HS-27A (cell line): ENCODE data around the gene MLC1.
"Not testable (repeated sequence)": the region's sequence is repeated elsewhere in the genome, so short reads cannot be mapped to it uniquely, and the experiment has no call there.

ENCODE experiments used
- DNase-seq: peaks from one replicate; pipeline ENCODE4 v3.0.0-alpha.2; 2012; ENCODE audit warnings: low read depth, missing footprints

The MLC1 gene

GRCh38 chr22:50102946-50103345 lies 17.7 kb upstream of the MLC1 start:
- DNase-seq: no peak

DNA sequence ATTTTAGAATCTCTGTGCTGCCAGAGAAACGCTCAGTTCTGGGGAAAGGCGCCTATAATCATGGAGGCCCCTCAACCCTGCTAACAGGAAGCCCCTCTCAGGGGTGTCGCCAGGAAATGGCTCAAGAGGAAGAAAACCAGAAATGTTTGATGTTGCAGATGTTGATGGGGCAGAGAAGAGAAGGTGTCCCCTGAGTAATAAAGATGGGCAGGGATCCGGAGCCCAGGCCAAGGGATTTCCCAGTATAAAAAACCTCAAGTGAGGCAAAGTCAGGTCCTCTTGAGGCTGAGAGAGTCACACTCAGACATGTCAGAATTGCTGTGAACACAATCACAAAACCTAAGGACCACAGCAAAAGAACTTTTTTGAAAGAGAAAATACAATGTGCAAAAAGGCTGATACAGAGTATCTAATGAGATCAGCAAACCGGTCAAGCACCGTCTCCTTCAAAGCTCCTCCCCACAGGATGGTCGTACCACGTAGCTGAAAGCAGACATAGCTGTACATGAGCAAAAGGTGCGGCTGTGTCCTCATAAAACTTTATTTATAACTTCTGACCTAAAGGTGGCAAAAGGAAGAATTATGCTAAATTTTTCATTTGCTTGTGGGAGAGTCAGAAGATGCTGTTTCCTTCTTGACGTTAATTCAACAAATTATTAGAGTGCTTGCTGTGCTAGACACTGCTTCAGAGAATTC lies 16.8 kb upstream of the MLC1 start:
- DNase-seq: no peak

DNA sequence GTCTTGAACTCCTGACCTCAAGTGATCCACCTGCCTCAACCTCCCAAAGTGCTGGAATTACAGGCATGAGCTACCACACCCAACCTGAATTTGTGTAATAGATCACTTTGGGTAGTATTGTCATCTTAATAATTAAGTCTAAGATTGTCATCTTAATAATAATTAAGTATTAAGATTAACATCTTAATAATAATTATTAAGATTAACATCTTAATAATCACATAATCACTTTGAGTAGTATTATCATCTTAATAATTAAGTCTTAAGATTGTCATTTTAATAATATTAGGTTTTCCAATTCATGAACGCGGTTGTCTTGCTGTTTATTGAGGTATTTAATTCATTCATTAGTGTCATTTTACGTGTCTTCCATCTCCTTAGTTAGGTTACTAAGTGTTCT lies 12.8 kb upstream of the MLC1 start:
- no peak for DNase-seq

DNA sequence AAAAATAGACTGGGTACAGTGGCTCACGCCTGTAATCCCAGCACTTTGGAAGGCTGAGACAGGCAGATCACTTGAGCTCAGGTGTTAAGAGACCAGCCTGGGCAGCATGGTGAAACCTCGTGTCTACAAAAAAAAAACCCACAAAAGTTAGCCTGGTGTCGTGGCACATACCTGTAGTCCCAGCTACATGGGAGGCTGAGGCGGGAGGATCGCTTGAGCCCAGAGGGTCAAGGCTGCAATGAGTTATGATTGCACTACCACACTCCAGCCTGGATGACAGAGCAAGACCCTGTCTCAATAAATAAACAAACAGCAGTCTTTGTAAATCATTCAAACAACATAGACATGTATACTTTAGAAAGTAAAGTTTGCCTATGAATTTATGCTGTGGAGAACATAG lies 7.1 kb upstream of the MLC1 start:
- DNase-seq: no peak

DNA sequence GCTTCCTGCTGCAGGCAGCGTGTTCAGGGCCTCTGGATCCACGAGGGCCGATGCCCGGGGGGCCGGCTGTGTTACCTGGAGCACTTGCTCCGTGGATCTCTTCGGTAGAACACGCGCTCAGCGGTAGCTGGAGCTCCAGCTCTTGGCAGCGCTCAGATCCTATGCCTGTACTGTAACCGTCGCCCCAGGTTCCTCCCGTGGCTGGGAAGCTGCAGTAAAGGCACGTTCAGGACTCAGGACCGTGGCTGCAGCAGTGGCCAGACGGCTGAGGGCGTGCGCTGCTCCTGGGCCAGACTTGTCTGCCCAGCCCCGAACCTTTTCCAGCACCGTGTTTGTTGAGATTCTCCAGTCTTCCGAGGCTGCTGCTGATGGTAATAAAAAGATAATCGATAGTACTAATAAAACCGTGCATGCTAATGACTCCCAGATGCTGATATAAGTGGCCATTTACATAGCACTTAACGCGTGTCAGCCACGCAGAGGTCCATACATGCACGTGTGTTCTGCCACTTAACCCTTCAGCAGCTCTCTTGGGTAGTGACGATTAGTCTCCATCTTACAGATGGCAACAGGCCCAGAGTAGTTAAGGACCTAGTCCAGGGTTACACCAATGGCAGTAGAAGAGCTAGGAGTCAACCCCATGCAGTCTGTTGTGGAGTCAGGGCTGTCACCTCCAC lies 6.0 kb upstream of the MLC1 start:
- no peak for DNase-seq

DNA sequence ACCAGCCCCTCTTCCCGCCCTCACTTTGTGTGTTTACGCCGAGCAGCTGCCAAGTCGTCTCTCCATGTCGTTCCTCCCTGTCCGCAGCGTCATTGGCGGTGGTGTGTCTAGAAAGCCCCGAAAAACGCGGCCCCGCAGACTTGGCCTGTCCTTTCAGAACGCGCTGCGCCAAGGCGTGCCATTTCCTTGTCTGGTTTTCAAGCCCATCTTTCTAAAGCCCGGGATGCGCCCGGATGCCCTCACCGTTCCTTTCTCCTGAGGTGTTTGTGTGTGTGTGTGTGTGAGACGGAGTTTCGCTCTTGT lies 5.1 kb upstream of the MLC1 start:
- DNase-seq: no peak

DNA sequence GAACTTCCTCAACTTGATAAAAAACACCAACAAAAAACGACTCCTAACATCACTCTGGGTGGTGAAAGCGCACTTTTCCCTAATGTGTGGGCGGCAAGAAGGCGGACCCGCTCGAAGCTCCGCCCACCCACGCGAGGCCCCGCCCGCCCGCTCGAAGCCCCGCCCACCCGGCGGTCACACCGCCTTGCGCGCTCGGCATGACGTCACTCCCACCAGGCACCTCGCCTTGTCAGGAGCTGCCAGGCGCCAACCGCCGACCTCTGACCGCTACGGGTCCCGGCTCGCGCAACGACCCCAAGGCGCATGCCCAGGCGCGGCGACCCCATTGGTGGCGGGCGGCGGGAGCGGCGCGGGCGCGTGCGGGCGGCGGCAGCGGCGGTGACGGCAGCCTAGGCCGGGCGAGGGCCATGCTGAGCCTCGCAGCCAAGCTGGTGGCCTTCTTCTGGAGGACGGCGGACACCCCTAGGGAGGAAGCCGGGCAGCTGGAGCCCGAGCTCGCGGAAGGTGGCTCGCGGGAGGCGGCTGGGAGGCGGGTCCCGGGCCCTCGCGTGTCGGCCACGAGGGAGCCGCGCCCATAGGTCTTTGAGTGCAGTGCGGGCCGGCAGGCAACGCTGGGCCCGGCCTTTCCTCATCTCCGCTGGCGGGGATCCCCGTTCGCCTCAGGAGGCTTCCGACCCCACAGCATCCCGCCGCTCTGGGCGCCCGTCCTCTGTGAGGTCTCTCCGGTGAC lies 4.6 kb upstream of the MLC1 start, which contains the start of gene MOV10L1:
MOV10L1 (plus strand) TSS at position 325 of the 730 bp plus-strand sequence; CDS start at position 408, 83 bp downstream.
- no peak for DNase-seq

GRCh38 chr22:50089231-50089630 lies 4.0 kb upstream of the MLC1 start:
- no peak for DNase-seq

DNA sequence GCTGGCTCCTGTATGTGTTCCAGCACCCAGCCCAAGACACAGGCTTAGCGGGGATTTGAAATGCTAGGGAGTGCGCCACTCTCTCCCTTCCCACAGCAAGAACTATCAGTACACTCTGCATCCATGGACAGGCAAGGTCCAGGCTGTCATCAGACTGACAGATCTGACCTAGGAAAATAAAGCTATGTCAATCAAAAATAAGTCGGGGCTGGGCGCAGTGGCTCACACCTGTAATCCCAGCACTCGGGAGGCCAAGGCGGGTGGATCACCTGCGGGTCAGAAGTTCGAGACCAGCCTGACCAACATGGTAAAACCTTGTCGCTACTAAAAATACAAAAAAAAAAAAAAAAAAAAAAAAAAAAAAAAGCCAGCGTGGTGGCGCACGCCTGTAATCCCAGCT lies 2.9 kb upstream of the MLC1 start:
- no peak for DNase-seq

- no peak for DNase-seq
These were observed 2.4 kb upstream of the MLC1 start for GRCh38 chr22:50087646-50088045.

DNA sequence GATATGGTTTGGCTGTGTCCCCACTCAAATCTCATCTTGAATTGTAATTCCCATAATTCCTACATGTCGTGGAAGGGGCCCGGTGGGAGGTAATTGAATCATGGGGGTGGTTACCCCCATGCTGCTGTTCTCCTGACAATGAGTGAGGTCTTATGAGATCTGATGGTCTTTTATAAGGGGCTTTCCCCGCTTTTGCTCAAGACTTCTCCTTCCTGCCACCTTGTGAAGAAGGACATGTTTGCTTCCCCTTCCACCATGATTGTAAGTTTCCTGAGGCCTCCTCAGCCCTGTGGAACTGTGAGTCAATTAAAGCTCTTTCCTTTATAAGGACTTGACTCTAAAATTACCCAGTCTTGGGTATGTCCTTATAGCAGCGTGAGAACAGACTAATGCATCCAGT lies 1.7 kb upstream of the MLC1 start:
- DNase-seq: not testable (repeated sequence)

GRCh38 chr22:50086526-50086925 lies 1.3 kb upstream of the MLC1 start:
- DNase-seq: no peak

DNA sequence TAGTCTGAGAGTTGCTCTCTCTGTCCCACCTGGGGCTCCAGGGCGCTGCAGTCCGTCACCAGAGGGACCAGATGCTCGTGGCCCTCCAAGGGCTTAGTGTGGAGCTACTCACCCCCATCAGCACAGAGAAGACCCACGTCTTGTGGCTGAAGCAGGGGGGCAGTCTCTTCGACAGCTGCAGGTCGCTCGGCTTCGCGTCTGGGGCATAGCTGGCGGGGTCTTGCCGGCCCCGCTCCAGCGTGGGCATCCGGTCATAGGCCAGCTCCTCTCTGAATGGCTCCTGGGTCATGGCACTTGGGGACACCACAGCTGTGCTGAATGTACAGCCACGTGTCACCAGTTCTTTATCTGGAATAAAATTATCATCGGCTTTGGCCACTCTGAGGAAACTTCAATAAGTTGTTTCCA lies 608 bp downstream of the MLC1 start:
- DNase-seq: no peak

DNA sequence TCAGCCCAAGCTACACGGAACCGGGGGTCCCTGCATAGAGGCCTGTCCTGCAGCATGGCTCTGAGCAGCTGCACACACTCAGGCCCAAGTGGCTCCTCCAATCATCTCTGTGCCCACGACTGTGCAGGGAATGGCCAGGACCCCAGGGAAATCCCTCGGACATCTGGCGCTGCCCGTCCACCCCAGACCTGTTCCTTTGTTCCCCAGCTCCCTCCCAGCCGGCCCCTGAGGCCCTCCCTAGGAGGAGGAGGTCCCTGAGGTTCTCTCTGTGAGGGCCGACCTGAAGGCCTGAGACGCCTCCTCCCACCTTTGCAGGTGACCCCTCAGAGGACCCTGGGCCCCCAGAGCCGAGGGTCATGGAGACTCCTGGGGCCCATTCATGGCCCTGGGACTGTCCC lies 1.1 kb downstream of the MLC1 start:
- DNase-seq: no peak

- no peak for DNase-seq
These were observed 1.7 kb downstream of the MLC1 start for GRCh38 chr22:50083462-50084079.

GRCh38 chr22:50082961-50083461 lies 2.2 kb downstream of the MLC1 start:
- no peak for DNase-seq

DNA sequence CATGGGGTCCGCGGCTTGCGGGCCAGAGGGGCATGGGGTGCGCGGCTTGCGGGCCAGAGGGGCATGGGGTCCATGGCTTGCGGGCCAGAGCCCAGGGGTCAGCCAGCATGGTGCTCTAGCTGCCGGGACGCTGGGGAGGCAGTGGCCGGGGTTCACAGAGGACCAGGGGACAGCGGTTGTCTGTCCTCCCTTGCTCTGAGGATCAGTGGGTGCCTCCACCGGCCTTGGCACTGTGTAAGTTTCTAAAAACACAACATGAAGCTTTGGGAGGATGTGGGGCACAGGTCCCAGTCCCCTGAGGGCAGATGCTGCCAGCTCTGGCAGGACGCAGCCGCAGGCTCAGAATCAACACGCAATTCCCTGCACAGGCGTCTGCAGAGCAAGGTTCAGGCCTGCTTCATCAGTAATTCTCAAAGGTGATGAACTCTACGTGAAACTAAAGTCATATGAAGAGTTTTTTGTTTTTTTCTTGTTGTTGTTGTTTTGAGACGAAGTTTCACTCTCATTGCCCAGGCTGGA lies 3.0 kb downstream of the MLC1 start:
- DNase-seq: no peak

DNA sequence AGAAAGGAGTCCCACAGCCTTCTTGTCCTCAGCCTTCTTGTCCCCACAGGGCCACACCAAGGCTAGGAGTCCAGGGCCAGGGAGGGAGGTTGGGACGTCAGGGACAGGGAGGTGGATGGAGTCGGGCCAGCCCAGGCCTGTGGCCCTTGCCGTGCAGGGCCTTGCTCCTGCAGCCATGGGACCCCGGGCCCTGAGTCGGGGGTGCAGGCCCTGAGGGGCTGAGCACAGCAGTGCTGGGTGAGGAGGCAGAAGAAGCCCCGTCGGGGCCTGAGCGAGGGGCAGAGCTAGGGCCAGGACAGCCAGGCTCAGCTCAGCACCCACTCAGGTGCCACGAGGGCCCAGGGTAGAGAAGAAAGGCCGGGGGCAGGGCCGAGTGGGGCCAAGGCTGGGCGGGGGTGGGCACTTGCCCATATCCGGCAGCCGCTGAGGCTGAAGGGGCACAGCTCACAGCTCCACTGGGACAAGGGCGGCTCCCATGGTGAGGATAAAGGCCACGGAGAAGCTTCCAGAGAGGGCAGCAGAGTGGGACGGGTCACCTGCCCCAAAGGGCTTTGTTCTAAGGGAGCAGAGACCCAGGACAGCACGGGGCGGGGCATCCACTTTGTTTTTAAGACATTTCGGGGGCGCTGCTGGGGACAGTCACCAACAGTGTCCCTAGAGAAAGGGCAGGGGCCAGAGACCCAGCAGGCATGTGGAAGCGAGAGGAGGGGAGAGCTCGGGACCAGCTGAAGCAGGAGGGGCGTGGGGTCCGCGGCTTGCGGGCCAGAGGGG lies 3.6 kb downstream of the MLC1 start:
- no peak for DNase-seq

GRCh38 chr22:50080077-50080465 lies 5.2 kb downstream of the MLC1 start:
- DNase-seq: no peak

DNA sequence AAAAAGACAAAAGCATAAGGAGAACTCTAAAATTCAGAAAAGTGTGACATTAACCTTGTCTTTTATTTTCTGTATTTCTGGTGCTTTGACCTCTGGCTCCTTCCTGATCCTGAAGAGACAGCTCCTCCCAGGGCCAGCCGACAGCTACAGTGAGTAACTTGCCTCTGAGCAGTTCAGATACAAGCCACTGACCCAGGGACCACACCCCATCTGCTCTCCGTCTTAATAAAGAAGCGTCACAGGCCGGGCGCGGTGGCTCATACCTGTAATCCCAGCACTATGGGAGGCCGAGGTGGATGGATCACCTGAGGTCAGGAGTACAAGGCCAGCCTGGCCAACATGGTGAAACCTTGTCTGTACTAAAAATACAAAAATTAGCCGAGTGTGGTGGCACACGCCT lies 6.5 kb downstream of the MLC1 start:
- no peak for DNase-seq

DNA sequence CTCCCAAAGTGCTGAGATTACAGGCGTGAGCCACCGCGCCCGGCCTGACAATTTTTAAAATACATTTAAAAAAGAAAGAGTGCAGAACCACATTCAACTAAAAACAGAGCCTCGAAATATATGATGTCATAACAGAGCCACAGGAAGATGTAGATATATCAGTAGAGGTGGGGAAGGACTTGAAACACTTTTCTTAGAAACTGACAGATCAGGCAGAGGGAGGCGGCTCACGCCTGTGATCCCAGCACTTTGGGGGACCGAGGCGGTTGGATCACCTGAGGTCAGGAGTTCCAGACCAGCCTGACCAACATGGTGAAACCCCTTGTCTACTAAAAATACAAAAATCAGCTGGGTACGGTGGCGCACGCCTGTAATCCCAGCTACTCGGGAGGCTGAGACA lies 7.0 kb downstream of the MLC1 start:
- DNase-seq: no peak
